Measurements from ENCODE around the gene ATRNL1. TPM values are rescaled to one million over a fixed set of nuclear protein-coding genes. Genes with fewer than 3 reads are reported as not detected.

The ATRNL1 gene
- total and polyA plus RNA-seq, 2 experiments from 2014 or later: 5.9 to 17.4 TPM

- WGBS (ENCODE audit: low lambda C conversion rate, missing lambda C conversion rate): 80% methylated on average over 7 of the region's 7 CpGs
- no peak for DNase-seq (ENCODE audit: low spot score)
- Histone ChIP-seq H3K4me2 (no peak overlapping the region), H3K27ac (no peak overlapping the region), H4K20me1 (ENCODE audit: insufficient read depth, poor library complexity, severe bottlenecking) (no peaks in the 10 kb centered on the region), H3K4me3 (no peak overlapping the region), H3K9me2 (replicated peaks; ENCODE audit: insufficient read depth) (no peaks in the 10 kb centered on the region), H3K27me3 (no peaks in the 10 kb centered on the region), H2AFZ (no peak overlapping the region), H3K4me1 (ENCODE audit: insufficient read depth) (no peaks in the 10 kb centered on the region), H3K79me2 (no peaks in the 10 kb centered on the region), H3K9me3 (ENCODE audit: low read depth) (no peaks in the 10 kb centered on the region), H3K36me3 (replicated peaks; ENCODE audit: insufficient read depth, low read depth) (no peaks in the 10 kb centered on the region)
- TF ChIP-seq EZH2phosphoT487 (IDR thresholded peaks at IDR 0.05; ENCODE audit: low read depth, severe bottlenecking, unreplicated experiment) (no peak), EZH2 (IDR thresholded peaks at IDR 0.05; ENCODE audit: borderline replicate concordance) (no peak)
- TF ChIP-seq, protein P1, sequence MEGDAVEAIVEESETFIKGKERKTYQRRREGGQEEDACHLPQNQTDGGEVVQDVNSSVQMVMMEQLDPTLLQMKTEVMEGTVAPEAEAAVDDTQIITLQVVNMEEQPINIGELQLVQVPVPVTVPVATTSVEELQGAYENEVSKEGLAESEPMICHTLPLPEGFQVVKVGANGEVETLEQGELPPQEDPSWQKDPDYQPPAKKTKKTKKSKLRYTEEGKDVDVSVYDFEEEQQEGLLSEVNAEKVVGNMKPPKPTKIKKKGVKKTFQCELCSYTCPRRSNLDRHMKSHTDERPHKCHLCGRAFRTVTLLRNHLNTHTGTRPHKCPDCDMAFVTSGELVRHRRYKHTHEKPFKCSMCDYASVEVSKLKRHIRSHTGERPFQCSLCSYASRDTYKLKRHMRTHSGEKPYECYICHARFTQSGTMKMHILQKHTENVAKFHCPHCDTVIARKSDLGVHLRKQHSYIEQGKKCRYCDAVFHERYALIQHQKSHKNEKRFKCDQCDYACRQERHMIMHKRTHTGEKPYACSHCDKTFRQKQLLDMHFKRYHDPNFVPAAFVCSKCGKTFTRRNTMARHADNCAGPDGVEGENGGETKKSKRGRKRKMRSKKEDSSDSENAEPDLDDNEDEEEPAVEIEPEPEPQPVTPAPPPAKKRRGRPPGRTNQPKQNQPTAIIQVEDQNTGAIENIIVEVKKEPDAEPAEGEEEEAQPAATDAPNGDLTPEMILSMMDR (IDR thresholded peaks at IDR 0.05; ENCODE audit: poor library complexity): no peak
Measured at GRCh38 chr10:115059301-115059898, 33.8 kb upstream of the ATRNL1 start.

- Histone ChIP-seq H3K9me2 (replicated peaks; ENCODE audit: insufficient read depth) (no peaks in the 10 kb centered on the region), H3K4me3 (no peak overlapping the region), H3K4me1 (ENCODE audit: insufficient read depth) (no peaks in the 10 kb centered on the region), H3K9me3 (ENCODE audit: low read depth) (no peaks in the 10 kb centered on the region), H3K36me3 (replicated peaks; ENCODE audit: insufficient read depth, low read depth) (no peaks in the 10 kb centered on the region), H3K79me2 (no peaks in the 10 kb centered on the region), H3K27me3 (no peaks in the 10 kb centered on the region), H3K4me2 (no peak overlapping the region), H3K27ac (no peak overlapping the region), H4K20me1 (ENCODE audit: insufficient read depth, poor library complexity, severe bottlenecking) (no peaks in the 10 kb centered on the region), H2AFZ (no peak overlapping the region)
- TF ChIP-seq EZH2 (IDR thresholded peaks at IDR 0.05; ENCODE audit: borderline replicate concordance): no peak
- TF ChIP-seq, protein P1 (IDR thresholded peaks at IDR 0.05; ENCODE audit: poor library complexity): no peak
- no peak for TF ChIP-seq EZH2phosphoT487 (IDR thresholded peaks at IDR 0.05; ENCODE audit: low read depth, severe bottlenecking, unreplicated experiment)
- no peak for DNase-seq (ENCODE audit: low spot score)
- WGBS (ENCODE audit: low lambda C conversion rate, missing lambda C conversion rate): 55% methylated on average over 5 of the region's 5 CpGs
Measured at GRCh38 chr10:115063701-115064658, 29.2 kb upstream of the ATRNL1 start.

- no peak for TF ChIP-seq EZH2phosphoT487 (IDR thresholded peaks at IDR 0.05; ENCODE audit: low read depth, severe bottlenecking, unreplicated experiment)
- TF ChIP-seq, protein P1 (IDR thresholded peaks at IDR 0.05; ENCODE audit: poor library complexity): no peak
- no peak for TF ChIP-seq EZH2 (IDR thresholded peaks at IDR 0.05; ENCODE audit: borderline replicate concordance)
- H2AFZ ChIP-seq: no peak overlapping the region
- no peaks in the 10 kb centered on the region for H4K20me1 ChIP-seq (ENCODE audit: insufficient read depth, poor library complexity, severe bottlenecking)
- H3K4me1 ChIP-seq (ENCODE audit: insufficient read depth): no peaks in the 10 kb centered on the region
- DNase-seq (ENCODE audit: low spot score): no peak
- no peaks in the 10 kb centered on the region for H3K79me2 ChIP-seq
- no peak overlapping the region for H3K4me3 ChIP-seq
- no peaks in the 10 kb centered on the region for H3K27me3 ChIP-seq
- no peaks in the 10 kb centered on the region for H3K36me3 ChIP-seq (replicated peaks; ENCODE audit: insufficient read depth, low read depth)
- 38% methylated on average over 6 of the region's 6 CpGs for WGBS (ENCODE audit: low lambda C conversion rate, missing lambda C conversion rate)
- H3K9me3 ChIP-seq (ENCODE audit: low read depth): no peaks in the 10 kb centered on the region
- H3K4me2 ChIP-seq: no peak overlapping the region
- H3K27ac ChIP-seq: no peak overlapping the region
- H3K9me2 ChIP-seq (replicated peaks; ENCODE audit: insufficient read depth): no peaks in the 10 kb centered on the region
Measured at GRCh38 chr10:115065801-115066200, 27.4 kb upstream of the ATRNL1 start.

All from hepatocyte (in vitro differentiated cells).